Endothelial cell of umbilical vein (primary cell): Measurements from ENCODE around the gene ADGRB2. TPM values are rescaled to one million over a fixed set of nuclear protein-coding genes. Genes with fewer than 3 reads are reported as not detected.

Experiments used
- BruUV-seq: library from RNA; stranded (reverse); fragments of 400-500 nt; replicated peaks from 2 replicates; lab custom pipeline; 2021; lab: Mats Ljungman, UMichigan
- CTCF ChIA-PET: fragments of 300-600, 350-600 bp; sonication (Branson Sonifier 250); formaldehyde crosslinking; loops from one replicate; lab custom pipeline; 2021; ENCODE audit warnings: antibody characterized with exemption, inconsistent platforms; lab: Charles Lee
- POLR2A ChIA-PET: fragments of 300-600, 350-600 bp; sonication (Branson Sonifier 250); formaldehyde crosslinking; loops from one replicate; lab custom pipeline; 2021; ENCODE audit warnings: antibody characterized with exemption, inconsistent platforms; lab: Charles Lee
- DNase-seq: peaks from one replicate; pipeline ENCODE4 v3.0.0-alpha.2; 2011; ENCODE audit warnings: low read depth, low spot score
- FAIRE-seq: peaks from 2 replicates; lab custom pipeline; 2011; peaks lifted over from hg19 to GRCh38; lab: Jason Lieb, UNC
- H2AFZ ChIP-seq: 2 replicates; pipeline ENCODE4 v1.6.0; 2012; ENCODE audit warnings: low read depth, low read length, control low read depth, inconsistent platforms
- H3K27ac ChIP-seq: 2 replicates; pipeline ENCODE4 v1.5.1; 2011; ENCODE audit warnings: low read depth, mild to moderate bottlenecking, control low read depth, low read length, moderate library complexity; ENCODE audit not compliant: insufficient read depth
- H3K27me3 ChIP-seq, 2 experiments: 2 replicates each; pipeline versions ENCODE4 v1.6.0 to v1.6.1; 2011; ENCODE audit warnings: low read length in 2 of 2, mixed read lengths in 1 of 2; ENCODE audit not compliant: control insufficient read depth in 2 of 2, insufficient read depth in 2 of 2
- H3K36me3 ChIP-seq, 2 experiments: 2 replicates in 1 of 2; 3 replicates in 1 of 2; pipeline ENCODE4 v1.5.1; 2011; ENCODE audit warnings: low read length in 2 of 2, mild to moderate bottlenecking in 1 of 2, moderate library complexity in 1 of 2; ENCODE audit not compliant: control insufficient read depth in 2 of 2, insufficient read depth in 2 of 2; ENCODE audit errors: extremely low read depth in 1 of 2
- H3K4me1 ChIP-seq: 3 replicates; pipeline ENCODE4 v1.5.1; 2011; ENCODE audit warnings: mild to moderate bottlenecking, low read length; ENCODE audit not compliant: control insufficient read depth, insufficient read depth; ENCODE audit errors: extremely low read depth
- H3K4me2 ChIP-seq: 2 replicates; pipeline ENCODE4 v1.6.1; 2011; ENCODE audit warnings: low read length, control low read depth, mixed read lengths; ENCODE audit not compliant: insufficient read depth
- H3K4me3 ChIP-seq, 3 experiments: fragments of 200-600 bp in 1 of 3; sonication (generic), shearing (Covaris generic) in 1 of 3; replicated peaks in 1 of 3; 2 replicates each; pipeline ENCODE4 v1.5.1; 2011 to 2016; ENCODE audit warnings: control low read depth in 3 of 3, low read length in 3 of 3, mild to moderate bottlenecking in 2 of 3, inconsistent platforms in 1 of 3, low read depth in 1 of 3, moderate library complexity in 1 of 3; ENCODE audit not compliant: insufficient read depth in 1 of 3
- H3K79me2 ChIP-seq: 2 replicates; pipeline ENCODE4 v1.6.0; 2012; ENCODE audit warnings: low read length, inconsistent platforms; ENCODE audit not compliant: control insufficient read depth, insufficient read depth
- H3K9ac ChIP-seq: replicated peaks from 2 replicates; pipeline ENCODE3; 2011; ENCODE audit warnings: low read length, control low read depth; ENCODE audit not compliant: insufficient read depth; ENCODE audit errors: extremely low read depth
- H3K9me1 ChIP-seq: replicated peaks from 3 replicates; pipeline ENCODE4 v1.6.0; 2011; ENCODE audit warnings: mild to moderate bottlenecking, low read length; ENCODE audit not compliant: control insufficient read depth, insufficient read depth; ENCODE audit errors: extremely low read depth
- H3K9me3 ChIP-seq: replicated peaks from 2 replicates; pipeline ENCODE4 v1.5.1; 2012; ENCODE audit warnings: low read length, inconsistent platforms; ENCODE audit not compliant: control insufficient read depth, insufficient read depth
- H4K20me1 ChIP-seq: replicated peaks from 2 replicates; pipeline ENCODE3; 2011; ENCODE audit warnings: mild to moderate bottlenecking, low read length; ENCODE audit not compliant: control insufficient read depth, insufficient read depth; ENCODE audit errors: extremely low read depth
- EZH2 ChIP-seq: IDR thresholded peaks from 2 replicates; pipeline ENCODE4 v1.6.1; 2012; ENCODE audit warnings: borderline replicate concordance, low read depth, mild to moderate bottlenecking, moderate library complexity, low read length, inconsistent platforms; ENCODE audit not compliant: severe bottlenecking
- FOS ChIP-seq: IDR thresholded peaks from 2 replicates; pipeline ENCODE4 v1.6.1; 2011; ENCODE audit warnings: mild to moderate bottlenecking, low read length, moderate library complexity, borderline replicate concordance; ENCODE audit not compliant: insufficient read depth
- GATA2 ChIP-seq: IDR thresholded peaks from 2 replicates; pipeline ENCODE4 v1.7.0; 2011; ENCODE audit warnings: low read depth, mild to moderate bottlenecking, moderate library complexity, mixed read lengths, low read length; ENCODE audit not compliant: insufficient read length, insufficient read depth
- JUN ChIP-seq: IDR thresholded peaks from 2 replicates; pipeline ENCODE4 v1.6.1; 2011; ENCODE audit warnings: borderline replicate concordance, low read depth; ENCODE audit not compliant: insufficient read length, insufficient read depth
- MYC ChIP-seq: IDR thresholded peaks from one replicate; pipeline ENCODE4 v1.6.1; 2011; ENCODE audit warnings: mild to moderate bottlenecking, low read depth, low read length
- POLR2A ChIP-seq: IDR thresholded peaks from 2 replicates; pipeline ENCODE4 v1.6.1; 2012; ENCODE audit warnings: low read depth, mild to moderate bottlenecking, control low read depth, low read length
- POLR2AphosphoS5 ChIP-seq: IDR thresholded peaks from 2 replicates; pipeline ENCODE4 v1.6.1; 2012; ENCODE audit warnings: low read depth, mild to moderate bottlenecking, control low read depth, low read length, moderate library complexity; ENCODE audit not compliant: insufficient read depth
- dilution Hi-C: fragments of 300-500 bp; cut with MboI; formaldehyde crosslinking; loops from one replicate; pipeline ENCODE4 v1.15.0; 2019; ENCODE audit warnings: low sequenced_read_pairs; ENCODE audit not compliant: extremely low pct_ligation_motif_present
- intact Hi-C: fragments of 100-400 bp; cut with micrococcal nuclease; formaldehyde crosslinking; loops from one replicate; pipeline ENCODE4 v1.10.0; 2022
- polyA plus RNA-seq, 4 experiments: library from polyadenylated mRNA; depleted of rRNA in 3 of 4; stranded (reverse) in 3 of 4; unstranded in 1 of 4; fragments of >200 nt; gene quantifications; 2 replicates each; pipeline versions ENCODE4 v1.2.1 to v1.2.3, GENCODE V29; 2011 to 2012; ENCODE audit warnings: missing spikeins in 1 of 4
- total RNA-seq: library from RNA; stranded (reverse); gene quantifications from 2 replicates; pipeline ENCODE4 v1.2.3, GENCODE V29; 2021
- TF ChIP-seq, protein P1 (sequence below): IDR thresholded peaks from 2 replicates; pipeline ENCODE4 v1.6.1; 2011; ENCODE audit not compliant: insufficient read depth, insufficient read length
- TF ChIP-seq, protein P2 (sequence below), 2 donors: IDR thresholded peaks; 1 replicate in 1 of 2; 2 replicates in 1 of 2; pipeline ENCODE4 v1.5.1; 2011; ENCODE audit warnings: low read length in 2 of 2, mild to moderate bottlenecking in 2 of 2, moderate library complexity in 2 of 2, control low read depth in 1 of 2, inconsistent platforms in 1 of 2, low read depth in 1 of 2; ENCODE audit not compliant: insufficient read depth in 1 of 2; ENCODE audit errors: extremely low read depth in 1 of 2

The ADGRB2 gene
- total and polyA plus RNA-seq, 2 donors (not counting 3 experiments of a cell fraction or from before 2014, with no cell fraction given) = 1.3 to 1.5 TPM

DNA sequence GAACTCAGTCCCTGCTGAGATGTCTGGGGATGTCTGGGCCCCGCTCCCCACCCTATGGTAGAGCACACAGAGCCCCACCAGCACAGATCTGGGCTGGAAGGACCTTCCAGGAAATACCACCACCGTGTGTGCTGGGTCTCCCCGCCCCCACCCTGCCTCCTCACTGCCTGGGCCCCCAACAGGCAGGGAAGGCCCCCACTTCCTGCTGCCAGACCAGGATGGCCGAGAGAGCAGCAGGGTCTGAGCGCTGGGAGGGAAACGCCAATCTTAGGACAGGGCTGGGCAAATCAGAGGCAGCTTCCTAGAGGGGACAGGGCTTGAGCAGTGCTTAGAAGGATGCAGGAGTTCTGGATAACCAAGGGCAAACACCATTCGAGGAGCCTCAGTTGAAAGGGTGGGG, 11.9 kb downstream of the ADGRB2 start:
- no peak for TF ChIP-seq GATA2
- no peak for TF ChIP-seq MYC
- TF ChIP-seq, protein P1, sequence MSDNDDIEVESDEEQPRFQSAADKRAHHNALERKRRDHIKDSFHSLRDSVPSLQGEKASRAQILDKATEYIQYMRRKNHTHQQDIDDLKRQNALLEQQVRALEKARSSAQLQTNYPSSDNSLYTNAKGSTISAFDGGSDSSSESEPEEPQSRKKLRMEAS = no peak
- no peak for TF ChIP-seq FOS
- TF ChIP-seq EZH2 = no peak
- Histone ChIP-seq H3K36me3 (no peaks in the 10 kb centered on the region), H3K27ac (no peak overlapping the region), H3K79me2 (no peaks in the 10 kb centered on the region), H3K27me3 (peaks cover 0 to 4% of the 10 kb centered on the region in 2 experiments), H3K4me3 (no peak overlapping the region), H4K20me1 (no peaks in the 10 kb centered on the region), H2AFZ (no peak overlapping the region), H3K4me1 (no peaks in the 10 kb centered on the region), H3K4me2 (no peak overlapping the region), H3K9me3 (no peaks in the 10 kb centered on the region), H3K9ac (no peak overlapping the region), H3K9me1 (no peaks in the 10 kb centered on the region)
- ChIA-PET POLR2A (no interaction called here), CTCF (interaction anchor here (1.2 to 2.9 kb wide), 2 partner anchors 10 to 37 kb away, joined by 3 to 9 read pairs; no protein-coding TSS in a partner anchor)
- intact Hi-C loops (no loop called here), dilution Hi-C loops (no loop called here)
- no TSS peak for BruUV-seq
- no peak for DNase-seq
- no peak for FAIRE-seq

GRCh38 chr1:31751822-31752241, 12.3 kb downstream of the ADGRB2 start:
- Histone ChIP-seq H3K36me3 (no peaks in the 10 kb centered on the region), H3K4me3 (no peak overlapping the region), H3K9ac (no peak overlapping the region), H3K27ac (no peak overlapping the region), H3K9me3 (no peaks in the 10 kb centered on the region), H3K9me1 (no peaks in the 10 kb centered on the region), H3K4me2 (no peak overlapping the region), H2AFZ (no peak overlapping the region), H4K20me1 (no peaks in the 10 kb centered on the region), H3K27me3 (peaks cover 0 to 4% of the 10 kb centered on the region in 2 experiments), H3K79me2 (no peaks in the 10 kb centered on the region), H3K4me1 (no peaks in the 10 kb centered on the region)
- intact Hi-C loops = no loop called here
- no TSS peak for BruUV-seq
- TF ChIP-seq FOS (no peak), MYC (no peak), POLR2A (no peak), POLR2AphosphoS5 (no peak), GATA2 (no peak), JUN (no peak), EZH2 (no peak)
- TF ChIP-seq, protein P1 = no peak
- TF ChIP-seq, protein P2, sequence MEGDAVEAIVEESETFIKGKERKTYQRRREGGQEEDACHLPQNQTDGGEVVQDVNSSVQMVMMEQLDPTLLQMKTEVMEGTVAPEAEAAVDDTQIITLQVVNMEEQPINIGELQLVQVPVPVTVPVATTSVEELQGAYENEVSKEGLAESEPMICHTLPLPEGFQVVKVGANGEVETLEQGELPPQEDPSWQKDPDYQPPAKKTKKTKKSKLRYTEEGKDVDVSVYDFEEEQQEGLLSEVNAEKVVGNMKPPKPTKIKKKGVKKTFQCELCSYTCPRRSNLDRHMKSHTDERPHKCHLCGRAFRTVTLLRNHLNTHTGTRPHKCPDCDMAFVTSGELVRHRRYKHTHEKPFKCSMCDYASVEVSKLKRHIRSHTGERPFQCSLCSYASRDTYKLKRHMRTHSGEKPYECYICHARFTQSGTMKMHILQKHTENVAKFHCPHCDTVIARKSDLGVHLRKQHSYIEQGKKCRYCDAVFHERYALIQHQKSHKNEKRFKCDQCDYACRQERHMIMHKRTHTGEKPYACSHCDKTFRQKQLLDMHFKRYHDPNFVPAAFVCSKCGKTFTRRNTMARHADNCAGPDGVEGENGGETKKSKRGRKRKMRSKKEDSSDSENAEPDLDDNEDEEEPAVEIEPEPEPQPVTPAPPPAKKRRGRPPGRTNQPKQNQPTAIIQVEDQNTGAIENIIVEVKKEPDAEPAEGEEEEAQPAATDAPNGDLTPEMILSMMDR (IDR thresholded peaks at IDR 0.05; ENCODE audit: extremely low read depth in 1 of 2, insufficient read depth in 1 of 2, low read depth in 1 of 2, low read length in 2 of 2) = no peak
- dilution Hi-C loops = no loop called here
- no peak for FAIRE-seq
- ChIA-PET CTCF (interaction anchor here (1.2 to 2.9 kb wide), 2 partner anchors 10 to 37 kb away, joined by 3 to 9 read pairs; no protein-coding TSS in a partner anchor), POLR2A (no interaction called here)
- DNase-seq = no peak
